GM21423 (cell line): ENCODE data around the gene BRD7.

Experiments
- ATAC-seq: cut with Tn5 transposase; IDR thresholded peaks from one replicate; pipeline ENCODE4 v1.9.1; 2021; ENCODE audit warnings: mild to moderate bottlenecking, moderate library complexity; ENCODE audit not compliant: unreplicated experiment

Gene BRD7

GRCh38 chr16:50305441-50306061, 63.2 kb downstream of the BRD7 start:
- ATAC-seq: no peak

GRCh38 chr16:50304467-50305440, 64.0 kb downstream of the BRD7 start:
- ATAC-seq: no peak

GRCh38 chr16:50303605-50304466, 65.0 kb downstream of the BRD7 start:
- ATAC-seq: no peak

- no peak for ATAC-seq
Measured at GRCh38 chr16:50303041-50303604, 65.7 kb downstream of the BRD7 start.

GRCh38 chr16:50302472-50303005, 66.2 kb downstream of the BRD7 start:
- no peak for ATAC-seq

- no peak for ATAC-seq
Measured at GRCh38 chr16:50301626-50302471, 66.9 kb downstream of the BRD7 start.

GRCh38 chr16:50300942-50301625, 67.7 kb downstream of the BRD7 start:
- no peak for ATAC-seq

GRCh38 chr16:50299508-50300105, 69.2 kb downstream of the BRD7 start:
- ATAC-seq: no peak

GRCh38 chr16:50298591-50299507, 69.9 kb downstream of the BRD7 start:
- ATAC-seq: no peak

GRCh38 chr16:50298075-50298460, 70.7 kb downstream of the BRD7 start:
- no peak for ATAC-seq

- no peak for ATAC-seq
Measured at GRCh38 chr16:50297301-50298074, 71.3 kb downstream of the BRD7 start.

GRCh38 chr16:50296807-50297206, 72.0 kb downstream of the BRD7 start:
- ATAC-seq: no peak

- no peak for ATAC-seq
Measured at GRCh38 chr16:50295541-50296132, 73.2 kb downstream of the BRD7 start.

- no peak for ATAC-seq
Measured at GRCh38 chr16:50294955-50295354, 73.8 kb downstream of the BRD7 start.

GRCh38 chr16:50293994-50294855, 74.6 kb downstream of the BRD7 start:
- ATAC-seq: no peak
